ENCODE data around the gene SHROOM2.

SHROOM2 gene

DNA sequence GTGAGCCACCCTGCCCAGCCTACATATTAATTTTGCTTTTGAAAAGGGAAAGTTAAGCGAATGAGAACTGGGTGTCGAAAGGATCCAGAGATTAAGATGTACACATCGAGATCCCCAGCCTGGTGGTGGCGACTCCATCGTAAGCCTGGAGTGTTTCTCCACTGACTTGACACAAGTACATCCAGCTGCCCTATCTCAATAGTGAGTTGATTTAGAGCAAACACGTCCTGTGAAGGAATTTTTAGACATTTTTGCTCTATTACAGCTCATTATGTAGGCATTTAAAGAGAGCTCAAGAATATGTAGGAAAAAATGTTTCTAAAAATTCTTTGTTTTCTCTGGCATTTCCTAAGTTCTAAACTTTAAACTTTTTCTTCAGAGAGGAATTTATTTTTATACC lies 169.3 kb downstream of the SHROOM2 start:
- DNase-seq, result no peak

DNA sequence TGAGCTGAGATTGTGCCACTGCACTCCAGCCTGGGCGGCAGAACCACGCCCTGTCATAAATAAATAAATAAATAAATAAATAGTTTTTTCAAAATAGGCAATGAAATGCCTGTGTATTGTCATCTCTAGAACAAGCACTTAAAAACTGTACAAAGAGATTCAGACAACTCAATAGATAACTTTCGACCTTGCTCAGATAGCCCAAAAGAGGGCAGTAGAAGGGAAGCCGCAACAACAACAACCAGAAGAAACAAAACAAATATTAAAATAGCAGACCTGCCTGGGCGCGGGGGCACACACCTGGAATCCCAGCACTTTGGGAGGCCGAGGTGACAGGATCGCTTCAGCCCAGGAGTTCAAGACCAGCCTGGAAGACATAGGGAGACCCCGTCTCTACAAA lies 171.5 kb downstream of the SHROOM2 start:
- DNase-seq, result no peak

DNA sequence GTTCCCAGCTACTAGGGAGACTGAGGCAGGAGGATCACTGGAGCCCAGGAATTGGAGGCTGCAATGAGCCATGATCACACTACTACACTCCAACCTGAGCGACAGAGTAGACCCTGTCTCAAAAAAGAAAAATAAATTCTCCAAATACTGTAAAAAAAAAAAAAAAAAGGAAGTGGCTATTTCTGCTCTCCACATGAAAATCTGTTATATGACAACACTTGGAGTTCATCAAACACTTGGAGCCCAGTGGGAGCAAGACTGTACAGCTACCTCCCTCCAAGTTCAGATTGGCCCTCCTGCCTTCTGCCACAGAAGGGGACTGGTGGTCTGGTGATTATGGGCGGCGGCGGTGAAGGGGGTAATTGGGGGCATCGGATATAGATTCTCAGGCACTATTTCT lies 172.0 kb downstream of the SHROOM2 start:
- DNase-seq, result no peak

- no peak for DNase-seq
These were observed 175.5 kb downstream of the SHROOM2 start for GRCh38 chrX:9961750-9962149.

DNA sequence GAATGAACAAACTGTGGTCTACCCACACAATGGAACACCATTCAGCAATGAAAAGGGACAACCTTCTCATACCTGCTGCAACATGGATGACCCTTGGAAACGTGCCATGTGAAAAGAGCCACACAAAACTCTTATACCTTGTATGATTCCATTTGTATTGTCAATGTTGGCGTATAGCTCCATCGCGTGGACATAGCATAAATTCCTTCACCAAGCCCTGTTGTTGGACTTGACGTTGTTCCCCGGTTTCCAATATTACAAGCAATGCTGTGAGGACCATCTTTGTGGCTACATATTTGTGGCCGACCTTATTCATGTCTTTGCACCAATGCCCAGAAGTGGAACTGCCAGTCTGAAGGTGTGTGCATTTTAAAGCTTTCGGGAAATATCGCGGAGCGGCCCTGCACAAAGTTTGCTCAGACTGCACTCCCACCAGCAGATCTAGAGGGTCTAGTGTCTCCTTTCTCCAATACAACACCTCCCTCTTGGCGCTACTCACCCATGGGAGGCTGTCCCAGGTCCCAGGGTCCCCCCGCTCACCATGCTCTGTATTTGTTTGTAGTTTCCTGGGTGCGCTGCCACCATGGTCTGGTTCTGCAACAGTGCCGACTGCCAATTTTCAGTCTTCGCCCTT lies 180.7 kb downstream of the SHROOM2 start, which contains the start of gene CLDN34:
Gene CLDN34 (plus strand): TSS at position 584 of the 634 bp plus-strand sequence. CDS start 0 bp downstream, at position 584.
- DNase-seq, result no peak

DNA sequence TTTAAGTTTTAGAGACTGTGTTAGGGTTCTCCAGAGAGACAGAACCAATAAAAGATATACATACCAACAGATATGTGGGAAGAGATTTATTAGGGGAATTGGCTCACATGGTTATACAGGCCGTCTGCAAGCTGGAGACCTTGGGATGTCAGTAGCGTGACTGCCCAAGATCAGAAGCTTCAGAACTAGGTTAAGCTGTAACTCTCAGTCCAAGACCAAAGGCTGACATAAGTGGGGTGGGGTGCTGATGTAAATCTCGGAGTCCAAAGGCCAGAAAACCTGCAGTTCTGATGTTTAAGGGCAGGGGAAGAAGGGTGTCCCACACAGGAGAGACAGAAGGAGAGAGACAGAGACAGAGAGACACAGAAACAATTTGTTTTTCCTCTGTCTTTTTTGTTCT lies 191.4 kb downstream of the SHROOM2 start:
- DNase-seq, result no peak

- no peak for DNase-seq
These were observed 194.2 kb downstream of the SHROOM2 start for GRCh38 chrX:9980401-9980800.

- no peak for DNase-seq
These were observed 194.7 kb downstream of the SHROOM2 start for GRCh38 chrX:9980927-9981326.

DNA sequence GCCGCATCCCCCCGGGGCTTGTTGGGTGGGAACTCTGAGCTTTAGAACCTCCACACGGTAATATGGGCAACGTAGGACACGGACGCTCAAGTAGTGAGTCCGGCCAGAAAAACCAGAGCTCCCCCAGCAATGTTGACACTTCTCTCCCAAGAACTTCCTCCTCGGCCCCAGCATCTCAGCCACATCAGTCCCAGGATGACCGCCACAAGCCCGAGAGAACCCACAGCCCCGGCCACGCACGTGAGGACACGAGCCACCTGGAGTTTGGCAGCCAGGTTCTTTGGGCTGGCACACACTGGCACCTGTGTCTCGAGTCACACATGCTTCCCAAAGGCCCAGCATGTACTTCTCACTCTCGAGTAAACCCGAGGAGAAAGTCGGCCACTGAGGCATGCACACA lies 197.2 kb downstream of the SHROOM2 start:
- no peak for DNase-seq

DNA sequence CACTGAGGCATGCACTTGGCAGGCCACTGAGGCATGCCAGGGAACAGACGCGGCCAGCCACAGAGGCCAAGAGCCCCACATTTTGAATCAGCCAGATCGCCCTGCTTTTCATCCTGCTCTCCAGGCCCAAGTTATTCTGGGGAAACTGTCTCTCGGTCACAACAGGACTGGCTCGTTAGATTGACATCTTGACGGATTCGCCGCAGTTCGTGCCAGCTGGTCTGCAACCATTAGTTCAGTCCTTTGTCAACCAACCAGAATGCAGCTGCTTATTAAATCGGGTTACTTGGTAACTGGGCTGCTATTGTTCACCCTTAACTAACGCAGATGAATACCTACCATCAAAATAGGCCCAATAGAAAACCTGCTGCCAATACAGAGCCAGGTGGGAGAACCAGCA lies 197.6 kb downstream of the SHROOM2 start:
- DNase-seq, result no peak

DNA sequence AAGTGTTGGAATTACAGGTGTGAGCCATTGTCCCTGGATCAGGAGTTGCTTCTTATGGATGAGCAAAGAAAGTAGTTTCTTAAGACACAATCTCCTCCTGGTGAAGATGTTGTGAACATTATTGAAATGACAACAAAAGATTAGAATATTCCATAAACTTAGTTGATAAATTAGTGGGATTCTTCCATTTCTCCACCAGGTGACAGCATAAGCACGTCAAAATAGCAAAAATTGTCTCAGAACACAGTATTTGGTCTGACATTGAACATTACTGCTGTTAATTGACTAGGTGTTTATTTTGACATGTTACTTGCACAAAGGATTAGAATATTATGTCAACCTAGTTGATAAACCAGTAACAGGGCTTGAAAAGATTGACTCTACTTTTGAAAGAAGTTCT lies 202.5 kb downstream of the SHROOM2 start:
- DNase-seq, result no peak

- DNase-seq, result no peak
These were observed 205.8 kb downstream of the SHROOM2 start for GRCh38 chrX:9992061-9992460.

- no peak for DNase-seq
These were observed 206.5 kb downstream of the SHROOM2 start for GRCh38 chrX:9992724-9993123.

- DNase-seq, result peak; percentile 77
These were observed 209.7 kb downstream of the SHROOM2 start for GRCh38 chrX:9995855-9996339.

GRCh38 chrX:9997041-9997440 lies 210.8 kb downstream of the SHROOM2 start:
- DNase-seq, result no peak

- DNase-seq, result no peak
These were observed 211.3 kb downstream of the SHROOM2 start for GRCh38 chrX:9997524-9997923.
